Epithelial cell of proximal tubule (primary cell): ENCODE measurements around the gene ABCA6. TPM values are rescaled to one million over a fixed set of nuclear protein-coding genes. Genes with fewer than 3 reads are reported as not detected.
"Not testable (repeated sequence)": the region's sequence is repeated elsewhere in the genome, so short reads cannot be mapped to it uniquely, and the experiment has no call there.

Experiments
- DNase-seq: peaks from one replicate; pipeline ENCODE4 v3.0.0-alpha.2; 2011; ENCODE audit warnings: low read depth
- H3K4me3 ChIP-seq: 2 replicates; pipeline ENCODE4 v1.5.1; 2011; ENCODE audit warnings: low read depth, mild to moderate bottlenecking, low read length
- CTCF ChIP-seq: conservative IDR thresholded peaks from 2 replicates; pipeline ENCODE4 v1.5.1; 2012; ENCODE audit warnings: low read depth, mild to moderate bottlenecking, low read length
- total RNA-seq: library from RNA; depleted of rRNA; stranded (reverse); fragments of >200 nt; gene quantifications from 2 replicates; pipeline ENCODE4 v1.2.3, GENCODE V29; 2015

The ABCA6 gene
- total RNA-seq, 1 donor from 2014 or later: 0.06 TPM

- H3K4me3 ChIP-seq: no peak overlapping the region
- peak; percentile 47 for DNase-seq
- no peak for TF ChIP-seq CTCF
These were observed 34.1 kb upstream of the ABCA6 start for GRCh38 chr17:69175625-69176456.

- H3K4me3 ChIP-seq: no peak overlapping the region
These were observed 33.5 kb upstream of the ABCA6 start for GRCh38 chr17:69175262-69175624.

GRCh38 chr17:69173118-69173517 is 31.4 kb upstream of the ABCA6 start:
- no peak for DNase-seq
- TF ChIP-seq CTCF: no peak

More at GRCh38 chr17:69175262-69175624, 33.5 kb upstream of the ABCA6 start:
- TF ChIP-seq CTCF: no peak
- DNase-seq: no peak

GRCh38 chr17:69170377-69170776 is 28.7 kb upstream of the ABCA6 start:
- H3K4me3 ChIP-seq: no peak overlapping the region
- no peak for TF ChIP-seq CTCF
- no peak for DNase-seq

More at GRCh38 chr17:69173118-69173517, 31.4 kb upstream of the ABCA6 start:
- H3K4me3 ChIP-seq: no peak overlapping the region

- H3K4me3 ChIP-seq, DNase-seq: not testable (repeated sequence)
These were observed 26.9 kb upstream of the ABCA6 start for GRCh38 chr17:69168642-69169041.

- H3K4me3 ChIP-seq: no peak overlapping the region
- no peak for DNase-seq
- no peak for TF ChIP-seq CTCF
These were observed 25.3 kb upstream of the ABCA6 start for GRCh38 chr17:69166957-69167356.

GRCh38 chr17:69164206-69164605 is 22.5 kb upstream of the ABCA6 start:
- H3K4me3 ChIP-seq: no peak overlapping the region
- TF ChIP-seq CTCF: no peak
- no peak for DNase-seq
